GM21367 (cell line): ENCODE results near the gene HOXB3.

Source experiments
- ATAC-seq: cut with Tn5 transposase; IDR thresholded peaks from one replicate; pipeline ENCODE4 v1.9.1; 2021; ENCODE audit not compliant: unreplicated experiment

The HOXB3 gene

GRCh38 chr17:48506246-48506645 is 83.8 kb downstream of the HOXB3 start:
- ATAC-seq, result no peak

GRCh38 chr17:48505788-48506187 is 84.3 kb downstream of the HOXB3 start:
- ATAC-seq, result peak; percentile 67

GRCh38 chr17:48504953-48505352 is 85.1 kb downstream of the HOXB3 start:
- ATAC-seq, result no peak

- no peak for ATAC-seq
Observed at GRCh38 chr17:48503747-48504146, 86.3 kb downstream of the HOXB3 start.

- ATAC-seq, result no peak
Observed at GRCh38 chr17:48502901-48503300, 87.1 kb downstream of the HOXB3 start.

GRCh38 chr17:48502312-48502711 is 87.7 kb downstream of the HOXB3 start:
- ATAC-seq, result no peak

- ATAC-seq, result no peak
Observed at GRCh38 chr17:48500435-48501426, 89.3 kb downstream of the HOXB3 start.

GRCh38 chr17:48499735-48500434 is 90.2 kb downstream of the HOXB3 start:
- no peak for ATAC-seq

- no peak for ATAC-seq
Observed at GRCh38 chr17:48499248-48499647, 90.8 kb downstream of the HOXB3 start.
